ENCODE results near the gene LIPA.

GRCh38 chr10:89283936-89284475 lies 32.4 kb upstream of the LIPA start:
- TF ChIP-seq CEBPB (IDR thresholded peaks at IDR 0.05): no peak
- TF ChIP-seq EP300 (IDR thresholded peaks at IDR 0.05; ENCODE audit: borderline replicate concordance): no peak
